ENCODE measurements around the gene JSRP1. TPM values are rescaled to one million over a fixed set of nuclear protein-coding genes. Genes with fewer than 3 reads are reported as not detected.

Gene JSRP1
- total and polyA plus RNA-seq, 2 of the 8 experiments (the other 6 are each of a cell fraction or from before 2014, with no cell fraction given), result 0.24 to 0.56 TPM

- Histone ChIP-seq H2BK120ac (replicated peaks; ENCODE audit: low read depth, low read length) (no peak overlapping the region), H3K36me3 (ENCODE audit: control insufficient read depth in 2 of 4, insufficient read depth in 4 of 4, low read length in 3 of 4) (no peaks in the 10 kb centered on the region), H3K27ac (ENCODE audit: low read depth, low read length) (no peak overlapping the region), H3K4me3 (ENCODE audit: extremely low read depth in 1 of 4, insufficient read depth in 2 of 4, low read depth in 3 of 4, low read length in 4 of 4) (no peak overlapping the region), H3K23me2 (ENCODE audit: low read depth, low read length) (peaks cover 5% of the 10 kb centered on the region; the same call in 1 of the 2 replicates), H4K91ac (replicated peaks; ENCODE audit: insufficient read length, low read length) (no peak overlapping the region), H4K5ac (ENCODE audit: insufficient read length, low read depth, low read length) (no peak overlapping the region), H4K20me1 (replicated peaks in 1 of 2; ENCODE audit: control insufficient read depth in 1 of 2, insufficient read depth in 2 of 2, low read length in 2 of 2) (peaks cover 0 to 9% of the 10 kb centered on the region in 2 experiments), H3K14ac (ENCODE audit: insufficient read length) (no peak overlapping the region), H3K4ac (replicated peaks; ENCODE audit: insufficient read length, low read depth, low read length) (no peak overlapping the region), H3K4me2 (ENCODE audit: insufficient read depth in 1 of 2, low read depth in 2 of 2, low read length in 2 of 2) (no peak overlapping the region), H3K18ac (ENCODE audit: extremely low read depth, low read length) (no peak overlapping the region), H3K56ac (replicated peaks; ENCODE audit: insufficient read length, low read depth, low read length) (no peak overlapping the region), H4K8ac (ENCODE audit: extremely low read depth, insufficient read depth, low read length) (no peak overlapping the region), H2BK15ac (ENCODE audit: low read length) (no peak overlapping the region), H2BK20ac (ENCODE audit: low read length) (no peak overlapping the region), H2AK5ac (ENCODE audit: low read depth, low read length) (no peak overlapping the region), H3K27me3 (replicated peaks in 1 of 4; ENCODE audit: control insufficient read depth in 3 of 4, extremely low read depth in 1 of 4, insufficient read depth in 3 of 4, low read length in 3 of 4) (peaks cover 4 to 40% (median 32%) of the 10 kb centered on the region in 4 experiments), H2BK12ac (ENCODE audit: low read depth, low read length) (no peak overlapping the region), H3K9me3 (ENCODE audit: insufficient read depth in 2 of 2, low read depth in 1 of 2, low read length in 1 of 2) (no peaks in the 10 kb centered on the region), H3K79me1 (ENCODE audit: low read depth, low read length) (no peaks in the 10 kb centered on the region), H2BK5ac (ENCODE audit: low read depth, low read length) (no peak overlapping the region), H3K23ac (ENCODE audit: insufficient read length) (no peak overlapping the region), H3K4me1 (replicated peaks in 1 of 4; ENCODE audit: control insufficient read depth in 3 of 4, insufficient read depth in 4 of 4, low read length in 3 of 4) (peaks cover 0 to 5% (median 0%) of the 10 kb centered on the region in 4 experiments; a peak in 2 of 7 replicates), H3K79me2 (ENCODE audit: control insufficient read depth in 1 of 2, insufficient read depth in 2 of 2, low read length in 2 of 2) (no peaks in the 10 kb centered on the region), H3K9ac (replicated peaks in 1 of 4; ENCODE audit: extremely low read depth in 1 of 4, low read depth in 3 of 4, low read length in 3 of 4) (no peak overlapping the region), H2AFZ (ENCODE audit: low read length) (no peak overlapping the region)
- ChIA-PET CTCF (ENCODE audit: partially characterized antibody) (interaction anchor here (0.7 to 2.5 kb wide), 6 partner anchors 8 to 50 kb away, joined by 3 to 11 read pairs (median 4); no protein-coding TSS in a partner anchor), POLR2A (ENCODE audit: partially characterized antibody) (interaction anchor here (1.0 to 1.3 kb wide), 3 partner anchors 7 to 21 kb away, joined by 3 to 5 read pairs (median 3); no protein-coding TSS in a partner anchor)
- 97% methylated on average over 8 of the region's 8 CpGs; no CpG with 5 or more reads in 1 of the 2 experiments for WGBS, 2 experiments (ENCODE audit: extremely low coverage in 1 of 2, insufficient coverage in 1 of 2, insufficient read length in 1 of 2, insufficient replicate concordance in 2 of 2, low coverage in 1 of 2, low lambda C conversion rate in 2 of 2, missing lambda C conversion rate in 1 of 2)
- DNase-seq (ENCODE audit: low read depth in 1 of 2, low spot score in 2 of 2), result no peak
- TF ChIP-seq KDM1A (IDR thresholded peaks at IDR 0.05; ENCODE audit: borderline replicate concordance, low read length), result peak; percentile 50; the same call in 1 of the 2 replicates
- TF ChIP-seq BCL11A (IDR thresholded peaks at IDR 0.05; ENCODE audit: low read depth in 2 of 2, low read length in 2 of 2), result no peak
- TF ChIP-seq JUND (IDR thresholded peaks at IDR 0.05; ENCODE audit: low read length), result no peak
- no peak for FAIRE-seq
Observed at GRCh38 chr19:2283835-2284507, 27.8 kb upstream of the JSRP1 start.
